A549 treated with Hydrocortisone at 1 μM for 4 hours (cell line): Measurements from ENCODE around the gene C1QTNF12. TPM values are rescaled to one million over a fixed set of nuclear protein-coding genes. Genes with fewer than 3 reads are reported as not detected.

Experiments
- total RNA-seq: library from RNA; stranded (reverse); fragments of 200-300 nt; extraction: Qiagen RNA extraction; gene quantifications from 5 replicates; pipeline ENCODE4 v1.2.3, GENCODE V29; 2022

C1QTNF12 gene, protein sequence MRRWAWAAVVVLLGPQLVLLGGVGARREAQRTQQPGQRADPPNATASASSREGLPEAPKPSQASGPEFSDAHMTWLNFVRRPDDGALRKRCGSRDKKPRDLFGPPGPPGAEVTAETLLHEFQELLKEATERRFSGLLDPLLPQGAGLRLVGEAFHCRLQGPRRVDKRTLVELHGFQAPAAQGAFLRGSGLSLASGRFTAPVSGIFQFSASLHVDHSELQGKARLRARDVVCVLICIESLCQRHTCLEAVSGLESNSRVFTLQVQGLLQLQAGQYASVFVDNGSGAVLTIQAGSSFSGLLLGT
- total RNA-seq = 0.97 to 2.3 TPM (median 1.3 TPM) in 5 replicates

DNA sequence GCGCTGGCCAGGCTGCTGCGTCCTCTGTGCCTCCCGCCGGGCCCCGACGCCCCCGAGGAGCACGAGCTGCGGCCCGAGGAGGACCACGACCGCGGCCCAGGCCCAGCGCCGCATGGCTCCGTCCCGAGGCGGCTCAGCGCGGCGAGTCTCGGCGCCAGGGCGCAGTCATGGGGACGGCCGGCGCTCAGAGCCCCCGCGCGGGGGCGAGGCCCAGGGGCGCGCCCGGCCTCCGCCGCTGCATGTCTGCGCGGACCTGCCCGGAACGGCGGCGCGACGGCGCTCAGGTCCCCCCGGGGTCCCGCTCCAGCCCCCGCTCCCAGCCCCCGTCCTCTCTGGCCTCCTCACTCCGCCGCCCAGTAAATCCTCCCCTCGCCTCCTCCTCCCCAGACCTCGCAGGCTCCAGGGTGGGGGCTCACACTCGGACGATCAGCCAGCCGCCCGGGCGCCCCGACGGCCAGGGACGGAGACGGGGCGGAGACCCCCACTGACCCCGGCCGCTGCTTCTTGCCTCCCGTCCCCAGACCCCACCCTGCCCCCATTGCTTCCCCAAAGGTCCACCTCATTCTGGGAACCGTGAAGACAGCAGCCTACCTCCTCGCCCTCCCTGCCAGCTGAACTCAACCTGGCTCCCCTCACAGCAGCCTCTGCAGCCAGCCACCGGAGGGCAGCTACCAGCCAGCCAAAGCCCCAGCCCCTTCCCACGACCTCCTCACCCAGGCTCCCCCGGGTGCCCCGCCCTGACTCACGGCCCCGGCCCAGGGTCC is at the start of gene C1QTNF12:
Gene C1QTNF12 (minus strand): TSS at position 146 of the 764 bp plus-strand sequence. CDS start 32 bp downstream, at position 114.

GRCh38 chr1:1273512-1274298 is 27.2 kb upstream of the C1QTNF12 start, which contains the start of gene UBE2J2:
TSS of gene UBE2J2 (minus strand) at chr1:1273854. CDS start at chr1:1267992, 5,862 bp downstream.

DNA sequence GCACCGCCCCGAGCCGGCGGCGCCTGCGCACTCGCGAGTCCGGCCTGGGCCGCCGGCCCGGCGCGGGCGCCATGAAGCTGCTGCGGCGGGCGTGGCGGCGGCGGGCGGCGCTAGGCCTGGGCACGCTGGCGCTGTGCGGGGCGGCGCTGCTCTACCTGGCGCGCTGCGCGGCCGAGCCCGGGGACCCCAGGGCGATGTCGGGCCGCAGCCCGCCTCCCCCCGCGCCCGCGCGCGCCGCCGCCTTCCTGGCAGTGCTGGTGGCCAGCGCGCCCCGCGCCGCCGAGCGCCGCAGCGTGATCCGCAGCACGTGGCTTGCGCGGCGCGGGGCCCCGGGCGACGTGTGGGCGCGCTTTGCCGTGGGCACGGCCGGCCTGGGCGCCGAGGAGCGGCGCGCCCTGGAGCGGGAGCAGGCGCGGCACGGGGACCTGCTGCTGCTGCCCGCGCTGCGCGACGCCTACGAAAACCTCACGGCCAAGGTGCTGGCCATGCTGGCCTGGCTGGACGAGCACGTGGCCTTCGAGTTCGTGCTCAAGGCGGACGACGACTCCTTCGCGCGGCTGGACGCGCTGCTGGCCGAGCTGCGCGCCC is 14.2 kb downstream of the C1QTNF12 start, which contains the start of gene B3GALT6:
Gene B3GALT6 (plus strand): TSS at position 30 of the 588 bp plus-strand sequence. CDS start 42 bp downstream, at position 72.

DNA sequence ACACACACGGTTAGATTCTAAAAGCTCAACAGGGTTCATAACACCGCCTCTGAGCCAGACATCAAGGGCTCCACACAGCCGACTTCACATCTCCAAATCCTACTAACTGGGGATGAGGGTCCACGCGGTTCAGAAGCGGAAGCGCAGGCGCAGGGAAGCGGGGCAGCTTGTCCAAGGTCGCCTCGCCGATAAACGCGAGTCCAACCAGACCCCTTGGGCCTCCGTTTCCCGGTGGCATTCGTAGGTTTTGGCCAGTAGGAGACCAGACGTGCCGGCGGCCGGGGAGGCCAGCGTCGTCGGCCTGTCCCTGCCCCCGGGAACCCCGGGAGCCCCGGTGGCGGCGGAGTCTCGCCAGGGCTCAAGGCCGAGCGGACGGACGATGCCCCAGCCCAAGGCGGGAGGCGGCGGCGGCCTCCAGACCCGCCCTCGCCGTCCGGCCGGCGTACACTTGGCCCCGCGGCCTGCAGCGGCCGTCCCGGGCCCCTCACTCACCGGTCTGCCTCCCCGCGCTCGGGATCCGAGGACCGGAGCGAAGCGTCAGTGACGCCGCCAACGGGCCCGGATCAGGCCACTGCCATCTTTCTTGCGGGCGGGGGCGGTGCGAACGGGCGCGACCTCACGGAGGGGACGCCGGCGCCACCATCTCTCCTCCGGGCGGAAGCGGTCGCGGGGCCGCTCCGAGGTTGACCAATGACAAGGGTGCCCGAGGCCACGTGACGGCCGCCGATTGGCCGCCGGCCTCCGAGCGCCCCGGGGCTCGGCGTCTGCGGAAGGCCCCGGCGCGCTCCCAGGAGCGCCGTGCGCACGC is 14.9 kb downstream of the C1QTNF12 start, which contains the start of gene SDF4:
Gene SDF4 (minus strand): TSS at position 602 of the 808 bp plus-strand sequence. CDS start 3,229 bp downstream, outside the sequence.

GRCh38 chr1:1213345-1214265 is 32.9 kb downstream of the C1QTNF12 start, which contains the start of gene TNFRSF4:
TSS of gene TNFRSF4 (minus strand) at chr1:1214153. CDS start at chr1:1214127, 26 bp downstream.

GRCh38 chr1:1206376-1206965 is 40.1 kb downstream of the C1QTNF12 start, which contains the start of gene TNFRSF18:
TSS of gene TNFRSF18 (minus strand) at chr1:1206592. CDS start at chr1:1206571, 21 bp downstream.

Other genes with a start within 250 kb of the C1QTNF12 start
- gene HES4, start 246.6 kb downstream of the C1QTNF12 start, total RNA-seq = 15.6 to 64.4 TPM (median 55.7 TPM) in 5 replicates
- gene ISG15, start 233.2 kb downstream of the C1QTNF12 start, total RNA-seq = 12.6 to 22.7 TPM (median 20.9 TPM) in 5 replicates
- gene AGRN, start 226.6 kb downstream of the C1QTNF12 start, total RNA-seq = 89.0 to 113 TPM (median 105 TPM) in 5 replicates
- 0.14 to 0.47 TPM (median 0.30 TPM) in 5 replicates for gene RNF223, start 172.4 kb downstream of the C1QTNF12 start, total RNA-seq
- 9.2 to 14.7 TPM (median 13.6 TPM) in 5 replicates for gene C1orf159, start 130.6 kb downstream of the C1QTNF12 start, total RNA-seq
- gene TTLL10, start 72.8 kb downstream of the C1QTNF12 start, total RNA-seq = not detected in 5 replicates
- 0.17 to 0.42 TPM in 2 of 5 replicates, not detected in the others for gene TNFRSF18, start 40.1 kb downstream of the C1QTNF12 start, total RNA-seq
- 0.09 to 0.34 TPM (median 0.25 TPM) in 3 of 5 replicates, not detected in the others for gene TNFRSF4, start 32.6 kb downstream of the C1QTNF12 start, total RNA-seq
- 113 to 131 TPM (median 122 TPM) in 5 replicates for gene SDF4, start 14.7 kb downstream of the C1QTNF12 start, total RNA-seq
- gene B3GALT6, start 14.5 kb downstream of the C1QTNF12 start, total RNA-seq = 11.3 to 19.2 TPM (median 17.6 TPM) in 5 replicates
- 36.7 to 49.8 TPM (median 47.1 TPM) in 5 replicates for gene UBE2J2, start 27.1 kb upstream of the C1QTNF12 start, total RNA-seq
- gene SCNN1D, start 33.7 kb upstream of the C1QTNF12 start, total RNA-seq = 0.76 to 1.3 TPM (median 0.84 TPM) in 5 replicates
- gene ACAP3, start 61.2 kb upstream of the C1QTNF12 start, total RNA-seq = 12.0 to 17.3 TPM (median 13.6 TPM) in 5 replicates
- 14.3 to 24.7 TPM (median 22.7 TPM) in 5 replicates for gene PUSL1, start 61.9 kb upstream of the C1QTNF12 start, total RNA-seq
- gene INTS11, start 77.9 kb upstream of the C1QTNF12 start, total RNA-seq = 53.7 to 59.5 TPM (median 54.7 TPM) in 5 replicates
- 17.2 to 23.3 TPM (median 21.9 TPM) in 5 replicates for gene CPTP, start 78.1 kb upstream of the C1QTNF12 start, total RNA-seq
- gene TAS1R3, start 84.6 kb upstream of the C1QTNF12 start, total RNA-seq = 0.07 to 0.24 TPM (median 0.20 TPM) in 5 replicates
- gene DVL1, start 102.7 kb upstream of the C1QTNF12 start, total RNA-seq = 50.0 to 68.0 TPM (median 63.0 TPM) in 5 replicates
- 0.12 to 0.25 TPM (median 0.16 TPM) in 5 replicates for gene MXRA8, start 111.8 kb upstream of the C1QTNF12 start, total RNA-seq
- 95.4 to 183 TPM (median 168 TPM) in 5 replicates for gene AURKAIP1, start 128.5 kb upstream of the C1QTNF12 start, total RNA-seq
- 42.3 to 54.3 TPM (median 50.5 TPM) in 5 replicates for gene CCNL2, start 152.6 kb upstream of the C1QTNF12 start, total RNA-seq
- gene MRPL20, start 160.6 kb upstream of the C1QTNF12 start, total RNA-seq = 128 to 154 TPM (median 130 TPM) in 5 replicates
- 0.06 to 0.14 TPM (median 0.14 TPM) in 3 of 5 replicates, not detected in the others for gene ANKRD65, start 174.6 kb upstream of the C1QTNF12 start, total RNA-seq
- 4.1 to 15.8 TPM (median 12.9 TPM) in 5 replicates for gene VWA1, start 189.0 kb upstream of the C1QTNF12 start, total RNA-seq
- not detected in 5 replicates for gene ATAD3C, start 203.0 kb upstream of the C1QTNF12 start, total RNA-seq
- gene ATAD3B, start 225.0 kb upstream of the C1QTNF12 start, total RNA-seq = 1.3 to 3.2 TPM (median 2.9 TPM) in 5 replicates